ENCODE data around the gene SEMA4A. TPM values are rescaled to one million over a fixed set of nuclear protein-coding genes. Genes with fewer than 3 reads are reported as not detected.

Gene SEMA4A
- polyA plus RNA-seq, 1 donor from 2014 or later: 17.1 TPM

DNA sequence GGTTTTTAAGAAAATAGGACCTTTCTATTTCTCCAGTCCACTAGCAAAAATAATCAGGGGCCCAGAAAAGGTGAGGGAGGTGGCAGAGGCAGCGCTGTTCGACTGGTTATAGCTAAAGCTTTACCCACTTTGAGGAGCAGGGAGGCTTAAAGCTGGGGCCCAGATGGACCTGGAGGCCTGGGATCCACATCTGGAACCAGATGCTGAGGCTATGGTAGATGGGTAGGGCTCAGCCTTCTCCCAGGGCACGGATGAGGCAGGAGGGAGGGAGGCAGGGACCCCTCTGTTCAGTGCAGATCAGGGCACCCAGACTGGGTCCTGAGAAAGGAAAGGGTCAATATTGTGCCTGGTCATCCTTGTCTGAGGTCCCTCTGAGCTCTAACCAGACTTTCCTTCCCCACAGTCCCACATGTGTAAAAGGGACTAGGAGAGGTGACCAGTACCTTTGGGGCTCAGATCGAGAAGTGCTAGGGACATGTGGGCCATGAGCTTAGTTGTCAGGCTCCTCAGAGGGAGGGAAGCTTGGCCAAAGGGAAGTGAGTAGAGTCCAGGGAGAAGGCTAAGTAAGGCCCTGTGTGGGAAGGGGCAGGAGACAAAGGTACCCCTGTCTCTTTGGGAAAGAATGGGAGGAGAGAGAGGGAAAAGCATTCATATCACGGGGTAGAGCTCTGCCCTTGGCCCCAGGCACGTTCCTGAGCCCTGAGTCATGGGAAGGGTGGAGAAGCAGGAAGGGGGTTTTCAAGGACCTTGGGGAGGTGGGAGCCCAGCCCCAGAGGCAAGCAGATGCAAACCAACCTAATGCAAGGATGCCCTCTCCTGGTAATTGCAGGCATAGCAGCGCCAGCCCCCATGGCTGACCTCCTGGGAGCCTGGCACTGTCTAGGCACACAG is 23.5 kb upstream of the SEMA4A start:
- Histone ChIP-seq H3F3A (ENCODE audit: insufficient read depth, low read length, poor library complexity, severe bottlenecking) (no peaks in the 10 kb centered on the region), H3K4me3 (ENCODE audit: low read length) (no peak overlapping the region), H4K20me1 (ENCODE audit: insufficient read depth) (no peaks in the 10 kb centered on the region), H3K9ac (ENCODE audit: low read length) (no peak overlapping the region), H3K36me3 (ENCODE audit: insufficient read depth, low read length) (no peaks in the 10 kb centered on the region), H3K27ac (ENCODE audit: low read length) (no peak overlapping the region), H3K79me2 (replicated peaks; ENCODE audit: insufficient read depth, low read length) (peaks cover 3% of the 10 kb centered on the region), H3K9me3 (ENCODE audit: low read length) (no peaks in the 10 kb centered on the region), H3K27me3 (ENCODE audit: insufficient read depth, low read depth, low read length) (no peaks in the 10 kb centered on the region), H3K4me2 (ENCODE audit: low read length) (no peak overlapping the region), H2AFZ (ENCODE audit: low read depth, low read length) (no peak overlapping the region), H3K9me2 (ENCODE audit: insufficient read depth, low read length) (no peaks in the 10 kb centered on the region)
- TF ChIP-seq EZH2 (IDR thresholded peaks at IDR 0.05; ENCODE audit: borderline replicate concordance, insufficient read depth, low read length, poor library complexity, severe bottlenecking) (no peak), CTCF (IDR thresholded peaks at IDR 0.05; ENCODE audit: poor library complexity, severe bottlenecking) (peak; percentile 78), SMC3 (conservative IDR thresholded peaks at IDR 0.05; ENCODE audit: poor library complexity) (peak; percentile 74), POLR2AphosphoS5 (IDR thresholded peaks at IDR 0.05) (no peak), MXI1 (conservative IDR thresholded peaks at IDR 0.05; ENCODE audit: poor library complexity, severe bottlenecking) (no peak), TAF1 (IDR thresholded peaks at IDR 0.05; ENCODE audit: low read depth) (no peak), RAD21 (conservative IDR thresholded peaks at IDR 0.05) (peak; percentile 74)
- TF ChIP-seq, protein P1, sequence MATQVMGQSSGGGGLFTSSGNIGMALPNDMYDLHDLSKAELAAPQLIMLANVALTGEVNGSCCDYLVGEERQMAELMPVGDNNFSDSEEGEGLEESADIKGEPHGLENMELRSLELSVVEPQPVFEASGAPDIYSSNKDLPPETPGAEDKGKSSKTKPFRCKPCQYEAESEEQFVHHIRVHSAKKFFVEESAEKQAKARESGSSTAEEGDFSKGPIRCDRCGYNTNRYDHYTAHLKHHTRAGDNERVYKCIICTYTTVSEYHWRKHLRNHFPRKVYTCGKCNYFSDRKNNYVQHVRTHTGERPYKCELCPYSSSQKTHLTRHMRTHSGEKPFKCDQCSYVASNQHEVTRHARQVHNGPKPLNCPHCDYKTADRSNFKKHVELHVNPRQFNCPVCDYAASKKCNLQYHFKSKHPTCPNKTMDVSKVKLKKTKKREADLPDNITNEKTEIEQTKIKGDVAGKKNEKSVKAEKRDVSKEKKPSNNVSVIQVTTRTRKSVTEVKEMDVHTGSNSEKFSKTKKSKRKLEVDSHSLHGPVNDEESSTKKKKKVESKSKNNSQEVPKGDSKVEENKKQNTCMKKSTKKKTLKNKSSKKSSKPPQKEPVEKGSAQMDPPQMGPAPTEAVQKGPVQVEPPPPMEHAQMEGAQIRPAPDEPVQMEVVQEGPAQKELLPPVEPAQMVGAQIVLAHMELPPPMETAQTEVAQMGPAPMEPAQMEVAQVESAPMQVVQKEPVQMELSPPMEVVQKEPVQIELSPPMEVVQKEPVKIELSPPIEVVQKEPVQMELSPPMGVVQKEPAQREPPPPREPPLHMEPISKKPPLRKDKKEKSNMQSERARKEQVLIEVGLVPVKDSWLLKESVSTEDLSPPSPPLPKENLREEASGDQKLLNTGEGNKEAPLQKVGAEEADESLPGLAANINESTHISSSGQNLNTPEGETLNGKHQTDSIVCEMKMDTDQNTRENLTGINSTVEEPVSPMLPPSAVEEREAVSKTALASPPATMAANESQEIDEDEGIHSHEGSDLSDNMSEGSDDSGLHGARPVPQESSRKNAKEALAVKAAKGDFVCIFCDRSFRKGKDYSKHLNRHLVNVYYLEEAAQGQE (IDR thresholded peaks at IDR 0.05; ENCODE audit: borderline replicate concordance): no peak

- no peak overlapping the region for H3K27ac ChIP-seq (ENCODE audit: low read length)
- H4K20me1 ChIP-seq (ENCODE audit: insufficient read depth): no peaks in the 10 kb centered on the region
- H3F3A ChIP-seq (ENCODE audit: insufficient read depth, low read length, poor library complexity, severe bottlenecking): no peaks in the 10 kb centered on the region
- no peak overlapping the region for H2AFZ ChIP-seq (ENCODE audit: low read depth, low read length)
- peaks cover 3% of the 10 kb centered on the region for H3K79me2 ChIP-seq (replicated peaks; ENCODE audit: insufficient read depth, low read length)
- TF ChIP-seq EZH2 (IDR thresholded peaks at IDR 0.05; ENCODE audit: borderline replicate concordance, insufficient read depth, low read length, poor library complexity, severe bottlenecking) (no peak), CTCF (IDR thresholded peaks at IDR 0.05; ENCODE audit: poor library complexity, severe bottlenecking) (peak; percentile 37)
- H3K36me3 ChIP-seq (ENCODE audit: insufficient read depth, low read length): no peaks in the 10 kb centered on the region
- no peaks in the 10 kb centered on the region for H3K27me3 ChIP-seq (ENCODE audit: insufficient read depth, low read depth, low read length)
- H3K9ac ChIP-seq (ENCODE audit: low read length): no peak overlapping the region
- no peak overlapping the region for H3K4me2 ChIP-seq (ENCODE audit: low read length)
- no peaks in the 10 kb centered on the region for H3K9me2 ChIP-seq (ENCODE audit: insufficient read depth, low read length)
- no peak overlapping the region for H3K4me3 ChIP-seq (ENCODE audit: low read length)
- no peaks in the 10 kb centered on the region for H3K9me3 ChIP-seq (ENCODE audit: low read length)
Measured at GRCh38 chr1:156130578-156130942, 22.8 kb upstream of the SEMA4A start.

All from neural cell (in vitro differentiated cells).